Measurements from ENCODE around the gene EPAS1. TPM values are rescaled to one million over a fixed set of nuclear protein-coding genes. Genes with fewer than 3 reads are reported as not detected.

EPAS1 gene
- total RNA-seq, 6 donors from 2014 or later, result 440 to 1,878 (median 1,131) TPM

DNA sequence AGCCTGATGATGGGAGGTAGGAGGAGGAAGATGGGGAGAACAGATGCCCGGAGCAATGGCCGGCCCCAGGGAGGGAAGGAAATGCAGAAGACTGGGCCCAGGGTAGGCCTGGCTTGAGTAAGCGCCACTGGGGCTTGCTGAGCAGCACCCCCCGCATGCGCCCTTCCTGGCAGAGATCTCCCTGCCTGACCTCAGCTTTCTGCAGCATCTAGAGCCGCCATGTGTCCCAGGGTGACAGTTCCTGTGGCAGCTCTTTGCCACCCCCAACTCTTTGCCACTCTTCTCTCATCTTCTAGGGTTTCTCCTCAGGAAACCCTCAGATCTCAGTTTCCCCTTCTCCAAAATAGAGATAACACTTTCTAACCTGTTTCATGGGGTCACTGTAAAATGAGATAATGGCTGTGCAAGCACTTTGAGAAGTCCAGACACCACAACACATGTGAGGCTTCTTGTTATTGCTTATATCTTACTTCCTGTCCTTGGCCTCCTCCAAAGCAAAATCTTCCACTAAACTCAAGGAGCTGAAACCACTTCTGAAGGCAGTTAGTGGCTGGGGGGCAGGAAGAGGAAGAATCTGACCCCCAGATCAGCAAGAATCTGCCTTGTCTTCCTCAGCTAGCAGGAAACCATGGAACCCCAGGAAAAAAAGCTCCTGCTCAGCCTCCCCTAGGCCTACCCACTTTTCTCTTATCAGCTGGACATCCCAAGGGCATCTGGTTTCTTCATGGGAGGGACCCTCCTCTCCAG, 64.9 kb downstream of the EPAS1 start:
- H3K9me3 ChIP-seq, result no peaks in the 10 kb centered on the region
- peaks cover 30 to 90% (median 47%) of the 10 kb centered on the region in 4 donors for H3K36me3 ChIP-seq
- H3K27ac ChIP-seq, result peak overlapping the region; percentile 8 to 79 (median 36)
- 66 to 69% methylated on average over 6 of the region's 6 CpGs for WGBS, 2 donors
- no peaks in the 10 kb centered on the region for H3K27me3 ChIP-seq
- TF ChIP-seq POLR2A (IDR thresholded peaks at IDR 0.05), result no peak
- TF ChIP-seq EP300 (IDR thresholded peaks at IDR 0.05), result no peak
- TF ChIP-seq, protein P1, sequence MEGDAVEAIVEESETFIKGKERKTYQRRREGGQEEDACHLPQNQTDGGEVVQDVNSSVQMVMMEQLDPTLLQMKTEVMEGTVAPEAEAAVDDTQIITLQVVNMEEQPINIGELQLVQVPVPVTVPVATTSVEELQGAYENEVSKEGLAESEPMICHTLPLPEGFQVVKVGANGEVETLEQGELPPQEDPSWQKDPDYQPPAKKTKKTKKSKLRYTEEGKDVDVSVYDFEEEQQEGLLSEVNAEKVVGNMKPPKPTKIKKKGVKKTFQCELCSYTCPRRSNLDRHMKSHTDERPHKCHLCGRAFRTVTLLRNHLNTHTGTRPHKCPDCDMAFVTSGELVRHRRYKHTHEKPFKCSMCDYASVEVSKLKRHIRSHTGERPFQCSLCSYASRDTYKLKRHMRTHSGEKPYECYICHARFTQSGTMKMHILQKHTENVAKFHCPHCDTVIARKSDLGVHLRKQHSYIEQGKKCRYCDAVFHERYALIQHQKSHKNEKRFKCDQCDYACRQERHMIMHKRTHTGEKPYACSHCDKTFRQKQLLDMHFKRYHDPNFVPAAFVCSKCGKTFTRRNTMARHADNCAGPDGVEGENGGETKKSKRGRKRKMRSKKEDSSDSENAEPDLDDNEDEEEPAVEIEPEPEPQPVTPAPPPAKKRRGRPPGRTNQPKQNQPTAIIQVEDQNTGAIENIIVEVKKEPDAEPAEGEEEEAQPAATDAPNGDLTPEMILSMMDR (IDR thresholded peaks at IDR 0.05), result no peak
- no peak for TF ChIP-seq POLR2AphosphoS5 (IDR thresholded peaks at IDR 0.05)
- ATAC-seq (ENCODE audit: low FRiP score in 2 of 2) (no peak), DNase-seq (peak in 1 of 2 donors; percentile 10)
- H3K4me3 ChIP-seq, result no peak overlapping the region
- H3K4me1 ChIP-seq, result peaks cover 51 to 78% (median 61%) of the 10 kb centered on the region in 4 donors

DNA sequence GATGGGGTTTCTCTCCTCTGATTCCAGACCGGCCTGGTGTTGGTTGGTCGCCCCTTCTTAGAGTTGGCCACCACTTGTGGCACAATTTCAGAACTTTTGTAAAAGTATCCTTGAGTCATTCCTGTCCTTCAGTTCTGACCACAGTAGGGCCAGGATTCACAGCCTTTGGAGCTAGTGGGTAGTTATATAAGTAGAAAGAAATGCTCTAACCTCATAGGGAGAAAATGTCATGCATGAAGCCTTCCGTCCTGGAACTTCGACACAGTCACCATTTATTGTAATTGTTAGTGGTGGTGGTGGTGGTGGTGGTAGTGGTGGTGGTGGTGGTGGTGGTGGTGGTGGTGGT, 65.4 kb downstream of the EPAS1 start:
- peaks cover 47 to 78% (median 59%) of the 10 kb centered on the region in 4 donors for H3K4me1 ChIP-seq
- peaks cover 24 to 89% (median 45%) of the 10 kb centered on the region in 4 donors for H3K36me3 ChIP-seq
- TF ChIP-seq, protein P1 (IDR thresholded peaks at IDR 0.05), result no peak
- TF ChIP-seq POLR2AphosphoS5 (IDR thresholded peaks at IDR 0.05), result no peak
- no peak for TF ChIP-seq EP300 (IDR thresholded peaks at IDR 0.05)
- no peak for TF ChIP-seq POLR2A (IDR thresholded peaks at IDR 0.05)
- H3K27me3 ChIP-seq, result no peaks in the 10 kb centered on the region
- WGBS, 2 donors, result 71 to 76% methylated on average over 4 of the region's 4 CpGs
- no peak for DNase-seq
- no peaks in the 10 kb centered on the region for H3K9me3 ChIP-seq
- no peak for ATAC-seq (ENCODE audit: low FRiP score in 2 of 2)
- no peak overlapping the region for H3K4me3 ChIP-seq
- peak overlapping the region in 3 of 4 donors; percentile 30 to 79 (median 41) for H3K27ac ChIP-seq

DNA sequence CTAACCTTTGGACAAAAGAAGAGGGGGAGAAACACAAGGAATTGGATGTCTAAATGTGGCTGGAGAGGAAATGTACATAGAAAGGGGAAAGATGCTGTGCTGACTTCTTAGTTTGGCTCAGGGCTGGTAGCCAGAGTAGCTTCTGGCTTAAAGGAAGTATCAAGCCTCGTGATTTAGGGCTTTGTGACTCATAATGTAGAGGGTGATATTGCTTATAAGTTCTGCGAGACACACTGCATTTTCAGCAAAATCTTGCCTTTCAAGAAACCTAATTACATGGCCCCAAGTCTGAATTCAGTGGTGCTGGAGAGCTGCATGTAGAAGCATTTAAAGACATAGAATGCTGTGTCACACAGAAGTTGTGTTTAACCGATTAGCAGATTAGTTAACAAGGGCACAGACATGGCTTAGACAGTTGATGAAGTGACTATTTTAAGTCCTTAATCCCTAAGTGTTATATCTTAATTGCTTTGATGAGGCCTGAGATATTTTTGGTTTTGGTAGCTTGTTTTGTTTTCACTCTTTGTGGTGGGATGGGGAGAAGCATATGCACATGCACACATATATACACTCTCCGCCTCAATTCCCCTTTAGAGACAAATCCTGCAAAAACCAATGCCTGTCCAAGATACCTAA, 66.4 kb downstream of the EPAS1 start:
- WGBS, 2 donors, result 54 to 59% methylated on average over 4 of the region's 4 CpGs
- TF ChIP-seq POLR2A (IDR thresholded peaks at IDR 0.05), result no peak
- H3K4me3 ChIP-seq, result no peak overlapping the region
- no peaks in the 10 kb centered on the region for H3K27me3 ChIP-seq
- H3K36me3 ChIP-seq, result peaks cover 22 to 89% (median 40%) of the 10 kb centered on the region in 4 donors
- H3K4me1 ChIP-seq, result peaks cover 49 to 80% (median 70%) of the 10 kb centered on the region in 4 donors
- peak overlapping the region; percentile 16 to 79 (median 48) for H3K27ac ChIP-seq
- DNase-seq (no peak), ATAC-seq (ENCODE audit: low FRiP score in 2 of 2) (peak in 1 of 2 donors; percentile 71)
- no peaks in the 10 kb centered on the region for H3K9me3 ChIP-seq

DNA sequence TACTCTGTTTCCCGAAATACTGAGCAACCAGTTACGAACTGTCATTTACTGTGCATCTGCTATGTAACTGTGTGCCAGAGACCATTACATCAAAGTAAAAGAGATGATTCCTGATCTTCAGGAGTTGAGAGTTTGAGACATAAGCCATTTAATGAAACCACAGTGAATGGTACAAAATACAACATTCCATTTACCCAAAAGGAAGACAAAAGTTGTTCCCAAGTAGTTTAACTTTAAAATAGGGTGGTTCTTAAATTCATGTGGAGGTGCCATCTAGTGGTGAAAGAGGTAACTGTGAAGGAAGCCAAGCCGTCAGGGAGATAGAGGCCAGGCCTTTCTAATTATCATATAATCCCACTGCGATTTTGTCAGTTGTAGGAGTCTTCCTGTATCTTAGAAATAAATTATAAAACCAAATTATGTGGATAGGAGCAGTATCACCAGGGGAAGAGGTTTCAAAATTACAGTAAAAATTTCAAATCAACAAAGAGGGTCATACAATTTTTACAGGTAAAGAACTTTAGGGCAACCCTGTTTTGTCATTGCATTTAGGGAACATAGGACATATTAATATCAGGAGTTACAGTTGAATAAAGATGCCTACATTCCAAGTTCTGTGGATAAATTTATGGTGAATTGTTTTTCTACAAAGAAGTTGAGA, 67.7 kb downstream of the EPAS1 start:
- TF ChIP-seq, protein P1 (IDR thresholded peaks at IDR 0.05), result peak; percentile 68 to 81 (median 80)
- TF ChIP-seq EP300 (IDR thresholded peaks at IDR 0.05) (no peak), POLR2A (IDR thresholded peaks at IDR 0.05) (no peak), POLR2AphosphoS5 (IDR thresholded peaks at IDR 0.05) (no peak)
- Histone ChIP-seq H3K9me3 (no peaks in the 10 kb centered on the region), H3K27ac (peak overlapping the region; percentile 56 to 79 (median 66)), H3K4me3 (no peak overlapping the region), H3K27me3 (no peaks in the 10 kb centered on the region), H3K4me1 (peaks cover 59 to 84% (median 79%) of the 10 kb centered on the region in 4 donors), H3K36me3 (peaks cover 29 to 91% (median 47%) of the 10 kb centered on the region in 4 donors)
- no peak for DNase-seq
- ATAC-seq (ENCODE audit: low FRiP score in 2 of 2), result peak in 1 of 2 donors; percentile 66
- 38 to 49% methylated on average over 4 of the region's 4 CpGs for WGBS, 2 donors
